ENCODE data around the gene PLB1.

The PLB1 gene

GRCh38 chr2:28624793-28625701, 129.2 kb downstream of the PLB1 start:
- no peak overlapping the region for H3K4me3 ChIP-seq (ENCODE audit: low read depth, low read length)
- peak; percentile 75 for DNase-seq (ENCODE audit: low read depth)
- TF ChIP-seq, protein P1, sequence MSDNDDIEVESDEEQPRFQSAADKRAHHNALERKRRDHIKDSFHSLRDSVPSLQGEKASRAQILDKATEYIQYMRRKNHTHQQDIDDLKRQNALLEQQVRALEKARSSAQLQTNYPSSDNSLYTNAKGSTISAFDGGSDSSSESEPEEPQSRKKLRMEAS (IDR thresholded peaks at IDR 0.05; ENCODE audit: low read depth, low read length), result 0 out of 2 replicates have a peak, but pooled peaks have one; percentile 3
- no peak for TF ChIP-seq POLR2A (IDR thresholded peaks at IDR 0.05; ENCODE audit: extremely low read depth, insufficient read length)
- no peak for TF ChIP-seq MYC (IDR thresholded peaks at IDR 0.05; ENCODE audit: low read depth, low read length)
- TF ChIP-seq CTCF (IDR thresholded peaks at IDR 0.05; ENCODE audit: low read depth, low read length), result no peak

DNA sequence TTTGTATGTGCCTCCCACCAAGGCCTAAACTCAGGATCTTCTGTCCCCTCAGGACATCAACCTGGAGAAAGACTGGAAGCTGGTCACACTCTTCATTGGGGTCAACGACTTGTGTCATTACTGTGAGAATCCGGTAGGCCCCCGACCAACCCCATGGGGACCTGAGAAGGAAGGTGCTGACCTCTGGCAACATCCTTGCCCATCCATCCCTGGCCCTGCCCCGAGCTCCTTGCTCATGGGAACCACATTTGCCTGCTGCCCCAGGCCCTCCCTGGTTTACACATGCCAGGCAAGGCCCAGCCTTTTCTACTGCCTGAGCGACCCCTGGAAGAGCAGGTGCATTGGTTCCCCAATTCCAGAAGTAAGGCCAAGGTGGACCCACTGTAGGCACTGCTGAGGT, 130.5 kb downstream of the PLB1 start:
- no peak overlapping the region for H3K4me3 ChIP-seq (ENCODE audit: low read depth, low read length)

DNA sequence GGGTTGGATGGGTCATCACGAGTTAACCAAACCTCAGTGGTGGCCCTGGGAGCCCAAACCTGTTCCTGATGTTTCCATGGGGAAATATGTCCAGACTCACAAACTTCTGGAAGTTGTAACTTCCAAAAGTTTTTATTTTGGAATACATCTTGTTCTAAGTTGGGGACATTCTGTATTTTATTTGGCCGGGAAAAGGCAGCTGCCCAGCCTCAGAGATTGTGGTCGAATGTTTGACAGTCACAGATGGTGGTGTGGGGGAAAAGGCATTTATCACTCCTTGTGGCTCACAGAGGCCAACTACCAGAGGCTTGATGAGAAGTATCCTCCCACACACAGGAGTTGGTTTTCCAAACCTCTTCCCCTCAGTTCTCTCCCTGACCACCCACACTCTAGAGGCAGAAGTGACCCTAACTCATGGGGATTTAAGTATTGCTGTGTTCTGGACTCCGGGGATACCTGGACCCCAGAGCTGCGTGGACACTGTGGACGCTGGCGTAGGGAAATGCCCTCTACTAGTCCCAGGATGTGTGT, 131.1 kb downstream of the PLB1 start:
- TF ChIP-seq POLR2A (IDR thresholded peaks at IDR 0.05; ENCODE audit: extremely low read depth, insufficient read length), result no peak
- TF ChIP-seq MYC (IDR thresholded peaks at IDR 0.05; ENCODE audit: low read depth, low read length), result no peak
- no peak for TF ChIP-seq CTCF (IDR thresholded peaks at IDR 0.05; ENCODE audit: low read depth, low read length)
- TF ChIP-seq, protein P1 (IDR thresholded peaks at IDR 0.05; ENCODE audit: low read depth, low read length), result no peak
- DNase-seq (ENCODE audit: low read depth), result peak; percentile 44
- no peak overlapping the region for H3K4me3 ChIP-seq (ENCODE audit: low read depth, low read length)

More for the DNA sequence above, 130.5 kb downstream of the PLB1 start:
- TF ChIP-seq MYC (IDR thresholded peaks at IDR 0.05; ENCODE audit: low read depth, low read length) (no peak), POLR2A (IDR thresholded peaks at IDR 0.05; ENCODE audit: extremely low read depth, insufficient read length) (no peak), CTCF (IDR thresholded peaks at IDR 0.05; ENCODE audit: low read depth, low read length) (no peak)
- TF ChIP-seq, protein P1 (IDR thresholded peaks at IDR 0.05; ENCODE audit: low read depth, low read length), result no peak
- DNase-seq (ENCODE audit: low read depth), result no peak

DNA sequence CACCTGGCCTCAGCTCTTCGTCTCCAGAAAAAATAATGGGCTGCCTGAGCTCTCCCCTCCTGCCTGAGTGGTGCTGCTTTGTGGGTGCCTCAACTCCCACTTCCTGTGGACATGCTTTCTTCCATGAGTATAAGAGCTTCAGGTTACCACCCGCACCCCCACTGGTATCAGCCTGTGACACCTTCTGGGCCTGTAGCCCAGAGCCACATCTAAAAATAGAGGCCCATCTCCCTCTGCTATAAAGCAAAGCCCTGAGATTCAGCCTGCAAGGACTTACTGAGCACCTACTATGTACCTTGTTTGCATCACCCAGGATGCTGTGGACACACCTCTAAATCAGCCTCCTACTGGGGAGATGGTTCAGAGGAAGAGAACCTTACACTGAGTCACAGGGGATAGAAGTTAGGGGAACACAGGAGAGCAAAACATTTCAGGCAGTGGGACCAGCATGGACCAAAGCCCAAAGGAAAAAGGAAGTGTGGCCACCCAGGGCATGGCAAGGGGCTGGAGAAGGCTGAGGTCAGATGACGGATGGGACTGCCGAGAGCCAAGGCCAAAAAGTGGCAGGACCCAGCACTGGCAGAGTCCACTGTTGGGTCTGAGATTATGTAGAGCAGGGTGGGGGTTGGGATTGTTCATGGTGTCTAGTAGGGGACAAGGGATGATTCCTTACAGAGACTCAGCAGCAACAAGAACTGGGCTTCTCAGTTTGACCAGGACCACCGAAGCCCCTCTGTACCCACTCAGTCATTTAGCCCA, 132.0 kb downstream of the PLB1 start:
- H3K4me3 ChIP-seq (ENCODE audit: low read depth, low read length), result no peak overlapping the region
- DNase-seq (ENCODE audit: low read depth), result no peak
- TF ChIP-seq, protein P1 (IDR thresholded peaks at IDR 0.05; ENCODE audit: low read depth, low read length), result no peak
- TF ChIP-seq POLR2A (IDR thresholded peaks at IDR 0.05; ENCODE audit: extremely low read depth, insufficient read length) (no peak), MYC (IDR thresholded peaks at IDR 0.05; ENCODE audit: low read depth, low read length) (no peak), CTCF (IDR thresholded peaks at IDR 0.05; ENCODE audit: low read depth, low read length) (no peak)

- no peak overlapping the region for H3K4me3 ChIP-seq (ENCODE audit: low read depth, low read length)
- TF ChIP-seq CTCF (IDR thresholded peaks at IDR 0.05; ENCODE audit: low read depth, low read length), result no peak
- no peak for TF ChIP-seq MYC (IDR thresholded peaks at IDR 0.05; ENCODE audit: low read depth, low read length)
- TF ChIP-seq, protein P1 (IDR thresholded peaks at IDR 0.05; ENCODE audit: low read depth, low read length), result no peak
- TF ChIP-seq POLR2A (IDR thresholded peaks at IDR 0.05; ENCODE audit: extremely low read depth, insufficient read length), result no peak
- DNase-seq (ENCODE audit: low read depth), result no peak
Observed at GRCh38 chr2:28628506-28628905, 132.6 kb downstream of the PLB1 start.
